Right forelimb (tissue), 1 donor: ENCODE measurements around the gene CDKL1.

Experiments used
- DNase-seq: peaks from one replicate; pipeline ENCODE4 v3.0.0-alpha.2; 2018

Gene CDKL1

DNA sequence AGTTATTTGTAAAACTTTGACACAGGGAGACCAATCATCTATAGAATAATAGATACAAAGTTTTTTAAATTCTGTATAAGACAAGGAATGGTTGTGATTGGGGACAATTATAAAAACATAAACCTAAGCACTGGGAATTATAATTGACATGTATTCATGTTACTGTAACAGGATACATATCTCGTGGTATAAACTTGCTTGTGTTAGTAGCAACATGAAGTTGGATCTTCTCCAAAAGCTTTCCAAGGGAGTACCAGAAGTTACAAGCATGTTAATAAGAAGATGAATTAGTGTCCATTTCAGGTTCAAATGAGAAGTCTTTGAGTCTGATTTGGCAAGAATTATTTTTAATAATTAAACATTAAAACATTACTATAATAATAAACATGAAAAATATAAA, 42.2 kb downstream of the CDKL1 start:
- DNase-seq: no peak

DNA sequence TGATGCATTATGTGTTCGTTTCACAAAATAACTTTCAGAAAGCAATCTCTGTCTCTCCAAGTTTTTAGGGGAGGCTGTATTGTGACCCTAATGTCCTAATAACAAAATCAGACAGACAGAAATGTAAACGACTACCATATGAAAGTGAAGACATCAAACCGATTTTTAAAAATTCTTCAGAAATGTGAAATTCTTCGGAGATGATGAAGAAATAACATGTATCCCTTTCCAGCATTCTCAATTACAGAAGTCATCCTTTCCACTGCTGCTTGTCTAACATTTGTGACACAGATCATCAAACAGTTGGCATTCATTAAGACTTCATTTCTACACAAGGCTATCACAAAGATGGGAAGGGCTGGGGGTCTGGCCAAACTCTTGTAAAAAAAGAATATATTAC, 43.6 kb downstream of the CDKL1 start:
- no peak for DNase-seq

DNA sequence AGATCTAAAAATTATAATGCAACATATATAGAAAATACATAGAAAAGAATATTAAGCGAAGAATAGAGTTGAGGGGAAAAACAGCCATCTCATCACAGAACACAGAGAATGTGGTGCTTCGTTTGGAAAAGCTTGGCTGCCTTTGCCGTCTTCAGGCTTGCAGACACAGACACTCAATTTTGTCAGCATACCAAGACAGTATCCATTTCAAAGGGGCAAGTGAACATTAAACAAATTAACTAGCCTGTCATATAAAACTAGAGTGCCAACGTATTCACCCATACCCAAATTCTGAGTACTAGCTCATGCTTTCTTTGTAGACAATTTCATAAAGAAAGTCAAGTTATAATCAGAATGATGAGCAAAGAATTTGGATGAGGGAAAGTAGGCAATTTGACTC, 44.1 kb downstream of the CDKL1 start:
- DNase-seq: no peak

GRCh38 chr14:50350975-50351374, 45.7 kb downstream of the CDKL1 start:
- DNase-seq: no peak

DNA sequence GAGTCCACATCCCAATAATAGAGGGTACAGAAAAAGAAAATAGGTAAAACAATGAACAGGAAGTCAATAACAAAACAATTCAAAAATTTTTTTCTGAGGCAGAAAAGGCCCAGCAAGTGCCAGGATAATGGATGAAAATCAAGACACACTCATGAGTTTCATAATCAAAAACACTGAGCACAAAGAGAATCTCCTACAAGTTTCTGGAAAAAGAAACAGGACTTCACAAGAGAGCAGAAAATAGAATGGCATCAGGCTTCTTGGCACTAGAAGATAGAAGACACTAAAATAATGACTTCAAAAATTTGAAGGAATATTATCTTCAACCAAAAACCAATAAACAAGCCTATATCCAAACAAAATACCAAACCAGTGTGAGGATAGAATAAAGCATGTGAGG, 47.7 kb downstream of the CDKL1 start:
- DNase-seq: no peak

DNA sequence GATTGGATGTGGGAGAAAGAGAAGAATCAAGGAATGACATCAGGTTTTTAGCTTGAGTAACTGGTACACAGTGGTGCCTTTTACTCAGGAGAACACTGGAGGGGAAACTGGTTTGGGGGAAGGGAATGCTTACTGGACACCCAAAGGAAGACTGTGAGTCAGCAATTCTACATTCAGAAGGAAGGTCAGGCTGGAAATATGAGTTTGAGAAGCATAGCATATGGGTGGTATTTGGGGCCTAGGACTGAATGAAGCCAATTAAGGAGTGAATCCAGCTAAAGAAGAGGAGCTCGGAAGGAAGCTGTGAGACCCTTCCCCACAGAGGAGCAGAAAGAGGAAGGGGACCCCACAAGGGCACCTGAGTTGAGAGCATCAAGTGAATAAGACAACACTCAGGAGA, 49.2 kb downstream of the CDKL1 start:
- DNase-seq: no peak

DNA sequence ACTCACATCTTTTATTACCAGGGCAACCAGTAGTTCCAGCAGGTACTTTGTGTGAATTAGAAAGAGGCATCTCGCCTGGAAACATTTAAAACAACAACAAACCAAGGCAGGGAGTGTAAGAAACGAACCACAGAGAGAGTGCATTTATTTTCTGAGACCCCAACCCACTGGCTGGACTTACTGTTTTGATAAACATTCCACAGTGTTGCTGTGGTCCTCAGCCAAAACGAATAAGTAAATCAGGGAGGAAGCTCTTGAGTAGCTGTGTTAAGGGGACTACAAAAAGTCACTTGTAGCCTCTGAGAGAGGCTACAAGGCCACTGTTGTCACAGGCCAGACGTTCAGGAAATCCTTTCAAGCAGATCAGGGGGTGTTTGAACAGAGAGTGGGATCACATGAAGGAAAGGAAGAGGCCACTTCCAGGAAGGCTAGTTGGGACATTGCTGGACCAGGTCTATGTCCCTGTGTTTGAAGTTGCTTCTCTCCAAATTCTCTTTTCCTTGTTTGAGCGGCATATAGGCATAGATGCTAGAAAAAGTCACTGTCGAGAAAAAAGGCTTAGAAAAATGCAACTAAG, 50.7 kb downstream of the CDKL1 start:
- DNase-seq: no peak

DNA sequence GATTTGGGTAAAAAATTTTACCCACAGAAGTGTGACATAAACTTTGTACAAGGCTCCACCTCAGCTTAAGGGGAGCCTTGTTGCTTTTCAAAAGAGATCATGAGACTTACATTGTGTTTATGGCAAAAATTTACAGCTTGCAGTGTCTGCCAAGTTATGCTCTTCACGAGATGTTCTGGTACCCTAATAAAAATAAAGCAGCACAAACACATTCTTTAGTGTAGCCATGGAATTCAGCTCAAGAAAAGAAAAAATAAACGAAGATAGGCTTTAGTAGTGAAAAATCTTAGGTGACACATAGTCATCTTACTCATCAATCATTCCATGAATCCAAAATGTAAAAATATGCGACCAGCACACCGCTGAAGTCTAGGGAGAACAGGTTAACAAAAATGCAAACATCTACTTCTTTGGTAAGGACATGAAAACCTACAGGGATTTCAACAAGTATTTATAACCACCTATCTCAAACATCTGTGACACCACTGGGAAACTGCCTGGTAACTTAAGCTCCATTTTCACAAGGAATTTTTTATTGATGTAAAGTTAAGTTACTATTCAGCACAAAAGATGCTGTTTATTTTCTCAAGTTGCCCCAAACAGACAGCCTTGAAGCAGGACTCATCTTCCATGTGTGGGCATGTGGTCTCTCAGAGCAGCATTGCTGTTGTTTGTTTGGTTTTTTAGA, 51.7 kb downstream of the CDKL1 start:
- no peak for DNase-seq

GRCh38 chr14:50344116-50344775, 52.4 kb downstream of the CDKL1 start:
- no peak for DNase-seq

- no peak for DNase-seq
Measured at GRCh38 chr14:50343434-50343833, 53.2 kb downstream of the CDKL1 start.

DNA sequence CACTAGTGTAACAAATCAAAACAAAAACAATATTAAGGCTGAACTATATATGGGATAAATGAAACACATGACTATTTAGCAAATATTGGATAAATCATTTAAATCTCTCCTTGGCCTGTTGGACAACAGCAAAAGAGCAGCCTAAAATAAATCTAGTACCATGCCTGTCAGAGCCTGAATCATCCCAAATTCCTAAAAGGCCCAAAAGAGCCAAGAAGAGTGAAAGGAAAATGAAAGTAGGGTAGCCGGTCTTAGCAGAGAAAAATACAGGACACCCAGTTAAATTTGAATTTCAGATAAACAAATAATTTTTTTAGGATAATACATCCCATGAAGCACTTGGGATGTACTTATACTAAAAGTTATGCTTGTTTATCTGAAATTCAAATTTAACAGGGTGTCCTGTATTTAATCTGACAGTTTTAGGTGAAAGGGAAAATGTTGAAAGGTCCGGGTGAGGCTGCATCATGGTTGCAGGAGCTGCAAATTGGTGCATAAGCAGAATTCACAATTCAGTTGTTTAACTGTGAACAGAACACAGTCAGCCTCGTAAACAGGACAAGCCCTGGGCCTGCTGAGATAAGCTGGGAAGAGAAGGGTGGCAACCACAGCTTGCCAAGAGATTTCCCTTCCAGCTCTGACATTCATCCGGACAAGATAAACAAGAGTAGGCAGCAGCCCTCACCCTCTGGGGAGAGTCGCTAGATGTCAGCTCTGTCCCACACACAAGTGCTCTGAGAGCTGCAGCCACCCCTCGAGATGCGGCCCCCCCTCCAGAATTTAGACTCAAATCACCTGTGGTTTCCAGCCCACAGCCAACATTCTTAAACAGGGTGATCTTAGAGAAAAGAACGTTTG, 54.2 kb downstream of the CDKL1 start:
- peak; percentile 61 for DNase-seq

GRCh38 chr14:50340963-50341362, 55.7 kb downstream of the CDKL1 start:
- no peak for DNase-seq

GRCh38 chr14:50340045-50340444, 56.6 kb downstream of the CDKL1 start:
- no peak for DNase-seq

GRCh38 chr14:50339178-50339804, 57.4 kb downstream of the CDKL1 start:
- no peak for DNase-seq

DNA sequence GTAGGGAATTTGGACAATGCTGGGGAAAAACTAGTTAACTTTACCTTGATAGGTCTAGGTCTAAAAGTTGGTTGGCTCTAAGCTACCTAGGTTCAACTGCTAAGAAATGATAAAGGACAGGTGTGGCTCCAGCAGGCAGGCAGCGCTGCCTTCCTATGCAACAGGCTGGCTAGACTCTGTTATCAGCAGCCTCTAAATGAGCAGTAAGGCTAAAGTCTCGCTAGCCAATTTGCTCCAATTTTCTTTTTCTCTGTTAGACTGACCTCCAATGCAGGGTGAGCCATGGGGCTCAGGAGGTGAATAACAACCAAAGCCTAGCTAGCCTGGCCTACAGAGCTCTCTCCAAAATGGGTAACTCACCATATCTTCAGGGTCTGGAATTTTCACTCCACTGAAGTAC, 58.1 kb downstream of the CDKL1 start:
- DNase-seq: no peak

- DNase-seq: peak; percentile 55
Measured at GRCh38 chr14:50335989-50336824, 60.5 kb downstream of the CDKL1 start.

GRCh38 chr14:50335389-50335788, 61.3 kb downstream of the CDKL1 start:
- DNase-seq: peak; percentile 61

DNA sequence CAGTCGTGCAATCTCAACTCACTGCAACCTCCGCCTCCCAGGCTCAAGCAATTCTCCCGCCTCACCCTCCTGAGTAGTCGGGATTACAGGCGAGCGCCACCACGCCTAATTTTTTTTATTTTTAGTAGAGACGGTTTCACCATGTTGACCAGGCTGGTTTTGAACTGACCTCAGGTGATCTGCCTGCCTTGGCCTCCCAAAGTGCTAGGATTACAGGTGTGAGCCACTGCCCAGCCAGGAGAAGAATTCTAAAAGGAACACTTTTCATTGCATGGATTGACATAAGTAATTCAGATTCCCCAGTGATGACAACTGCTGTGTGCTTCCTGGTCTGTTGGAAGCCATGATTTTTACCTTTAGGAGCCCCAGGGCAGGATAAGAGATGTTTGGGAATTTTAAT, 62.5 kb downstream of the CDKL1 start:
- DNase-seq: no peak

DNA sequence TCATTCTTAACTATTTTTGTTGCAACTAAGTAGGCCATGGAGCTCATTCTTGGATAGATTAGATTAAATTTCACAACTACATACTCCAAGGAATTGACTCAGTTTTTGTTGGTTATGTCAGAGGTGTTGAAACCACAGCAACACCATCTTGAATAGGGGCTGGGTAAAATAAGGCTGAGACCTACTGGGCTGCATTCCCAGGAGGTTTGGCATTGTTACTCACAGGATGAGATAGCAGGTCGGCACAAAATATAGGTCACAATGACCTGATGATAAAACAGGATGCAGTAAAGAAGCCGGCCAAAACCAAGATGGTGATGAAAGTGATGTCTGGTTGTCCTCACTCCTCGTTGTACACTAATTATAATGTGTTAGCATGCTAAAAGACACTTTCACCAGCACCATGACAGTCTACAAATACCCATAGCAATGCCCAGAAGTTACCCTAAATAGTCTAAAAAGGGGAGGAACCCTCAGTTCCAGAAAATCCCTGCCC, 63.6 kb downstream of the CDKL1 start:
- no peak for DNase-seq

DNA sequence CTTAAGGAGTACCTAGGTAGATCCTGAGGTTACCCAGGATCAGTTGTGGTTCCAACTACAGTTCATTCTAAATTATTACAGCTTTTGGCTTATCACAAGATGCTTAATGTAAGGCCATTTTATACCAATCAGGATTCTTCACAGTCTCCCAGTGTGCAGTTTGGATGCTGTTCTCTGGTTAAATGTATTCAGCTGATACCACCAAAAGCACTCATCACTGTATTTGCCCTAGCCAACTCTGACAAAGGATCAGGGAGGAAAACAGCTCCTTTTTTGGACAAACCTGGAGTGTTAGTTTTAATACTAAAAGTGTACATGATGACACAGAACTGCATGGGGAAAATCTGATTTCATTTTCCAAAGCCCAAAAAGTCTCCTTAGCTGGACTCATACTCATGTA, 65.1 kb downstream of the CDKL1 start:
- no peak for DNase-seq

GRCh38 chr14:50321009-50321660, 75.5 kb downstream of the CDKL1 start:
- peak; percentile 76 for DNase-seq
